Measurements from ENCODE around the gene UBE2R2.
"Not testable (repeated sequence)": the region's sequence is repeated elsewhere in the genome, so short reads cannot be mapped to it uniquely, and the experiment has no call there.

The UBE2R2 gene, protein sequence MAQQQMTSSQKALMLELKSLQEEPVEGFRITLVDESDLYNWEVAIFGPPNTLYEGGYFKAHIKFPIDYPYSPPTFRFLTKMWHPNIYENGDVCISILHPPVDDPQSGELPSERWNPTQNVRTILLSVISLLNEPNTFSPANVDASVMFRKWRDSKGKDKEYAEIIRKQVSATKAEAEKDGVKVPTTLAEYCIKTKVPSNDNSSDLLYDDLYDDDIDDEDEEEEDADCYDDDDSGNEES

DNA sequence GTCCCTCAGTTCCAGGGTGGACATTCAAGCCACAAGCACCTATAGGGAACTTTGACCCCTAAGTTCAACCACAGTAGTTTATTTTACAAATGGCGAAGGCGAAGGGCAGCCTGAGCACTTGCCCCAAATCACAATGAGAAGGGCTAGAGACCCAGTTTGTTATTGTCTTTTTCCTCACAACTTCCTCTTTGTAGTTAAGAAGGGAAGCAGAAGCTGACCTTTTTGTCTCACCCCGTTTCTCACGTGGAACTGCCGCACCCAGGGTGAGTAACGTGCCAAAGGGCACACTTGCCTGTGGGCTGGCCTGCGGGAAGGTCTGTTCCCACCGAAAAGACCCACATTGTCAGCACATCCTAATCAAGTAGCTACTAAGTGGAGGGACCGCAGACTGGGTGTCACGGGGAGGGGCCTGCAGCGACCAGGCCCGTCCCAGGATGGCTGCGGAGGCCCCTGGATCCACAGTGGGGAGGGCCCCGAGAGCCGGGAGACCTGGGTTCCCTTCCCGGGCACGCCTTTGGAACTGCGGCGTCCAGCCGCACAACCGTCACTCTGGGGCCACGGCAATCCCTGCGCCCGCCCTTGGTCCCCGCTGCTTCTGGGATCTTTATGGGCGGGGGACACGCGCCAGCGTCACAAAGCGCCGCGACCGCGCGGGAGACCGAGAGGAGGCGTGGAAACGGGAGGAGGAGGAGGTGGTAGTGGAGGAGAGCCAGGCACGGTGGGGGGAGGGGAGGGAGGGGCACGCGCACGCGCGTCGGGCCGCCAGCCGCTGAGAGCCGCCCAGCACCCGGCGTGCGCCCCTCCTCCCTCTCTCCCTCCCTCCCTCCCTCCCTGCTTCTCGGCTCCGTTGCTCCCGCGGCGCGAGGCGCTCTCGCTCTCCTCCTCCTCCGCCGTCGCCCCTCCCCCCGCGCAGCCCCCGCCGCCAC, at the start of gene UBE2R2:
UBE2R2 (plus strand) TSS at position 834 of the 926 bp plus-strand sequence. CDS start 598 bp downstream, outside the sequence.
- DNase-seq: peak; percentile 46 to 97 (median 92)

DNA sequence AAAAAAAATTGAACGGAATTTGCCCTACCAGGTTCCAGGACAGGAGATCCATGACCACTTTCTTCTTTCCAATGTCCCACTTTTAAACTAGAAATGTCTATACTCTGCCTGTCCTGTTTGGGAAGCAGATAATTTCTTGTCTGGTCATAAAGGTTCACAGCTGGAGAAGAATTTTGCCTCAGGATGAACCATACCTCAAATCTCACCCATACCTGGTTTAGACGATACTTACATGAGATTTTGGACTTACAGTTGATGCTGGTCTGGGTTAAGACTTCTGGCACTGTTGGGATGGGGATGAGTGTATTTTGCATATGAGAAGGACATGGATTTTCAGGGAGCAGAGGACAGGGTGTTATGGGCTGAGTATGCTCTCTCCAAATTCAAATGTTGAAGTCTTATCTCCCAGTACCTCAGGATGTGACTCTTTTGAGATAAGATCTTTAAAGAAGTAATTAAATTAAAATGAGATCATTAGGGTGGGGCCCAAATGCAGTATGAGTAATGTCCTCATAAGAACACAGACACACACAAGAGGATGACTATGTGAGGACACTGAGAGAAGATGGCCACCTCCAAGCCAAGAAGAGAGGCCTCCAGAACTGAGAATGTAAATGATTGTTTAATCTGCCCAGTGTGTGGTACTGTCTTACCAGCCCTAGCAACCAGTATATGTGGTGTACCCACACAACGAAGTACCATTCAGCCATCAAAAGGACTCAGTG, 46.6 kb upstream of the UBE2R2 start:
- not testable (repeated sequence) for DNase-seq

DNA sequence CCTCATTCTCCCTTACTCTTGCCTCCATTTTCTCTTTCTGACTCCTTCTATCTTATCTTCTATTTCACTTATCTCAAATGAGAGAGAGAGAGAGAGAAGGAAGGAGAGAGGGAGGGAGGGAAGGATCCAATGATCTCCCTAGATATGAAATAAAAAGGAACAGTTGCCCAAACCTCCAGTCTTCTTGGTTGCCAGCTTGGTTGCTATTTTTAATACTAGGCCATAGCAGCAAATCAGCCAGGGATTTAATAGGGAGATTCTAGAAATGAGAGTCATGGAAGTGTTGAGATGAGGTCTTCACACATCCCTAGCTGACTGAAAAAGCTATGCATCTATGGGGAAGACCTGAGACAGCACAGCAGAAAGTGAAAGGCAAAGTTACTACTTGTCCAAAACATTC, 43.8 kb upstream of the UBE2R2 start:
- not testable (repeated sequence) for DNase-seq

DNA sequence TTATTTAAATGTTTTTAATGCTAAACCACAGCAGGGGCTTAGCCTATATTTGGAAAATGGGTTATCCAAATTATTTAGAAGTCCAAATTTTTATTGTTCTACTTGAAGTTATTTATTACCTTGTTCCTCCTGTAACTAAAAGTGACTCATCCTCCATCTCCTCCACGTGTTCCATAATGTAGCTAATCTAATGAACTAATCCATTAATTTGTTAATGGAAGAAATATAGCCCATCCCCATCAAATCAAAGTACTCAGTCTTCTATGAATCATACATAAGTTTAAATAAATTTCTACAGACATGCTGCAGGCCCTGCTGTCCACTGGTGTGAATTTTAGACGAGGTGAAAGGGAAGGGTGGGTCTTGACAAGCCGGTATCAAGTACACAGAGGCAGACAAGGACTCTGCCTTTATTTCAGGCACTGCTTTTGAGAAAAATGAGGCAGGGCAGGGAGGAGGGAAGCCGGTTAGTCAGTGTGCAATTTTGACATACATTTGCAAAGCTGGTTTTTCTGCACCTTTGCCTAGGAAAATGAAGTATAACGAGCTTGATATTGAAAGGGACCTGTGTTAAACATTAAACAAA, 42.8 kb upstream of the UBE2R2 start:
- DNase-seq: not testable (repeated sequence)

DNA sequence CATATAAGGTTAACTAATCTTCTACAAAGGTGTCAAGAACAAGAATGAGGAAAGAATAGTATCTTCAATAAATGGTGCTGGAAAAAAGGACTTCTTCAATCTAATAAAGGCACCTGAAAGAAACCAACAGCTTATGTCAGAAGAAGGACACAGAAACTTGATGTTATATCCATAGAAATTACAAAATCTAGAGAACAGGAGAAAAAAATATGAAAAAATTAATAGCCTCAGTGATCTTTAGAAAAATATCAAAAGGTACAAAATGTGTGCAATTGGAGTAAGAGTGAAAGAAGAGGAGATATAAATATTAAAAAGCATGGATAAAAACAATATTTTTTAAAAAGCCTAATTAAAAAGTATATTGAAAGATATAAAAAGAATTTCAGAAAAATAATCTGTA, 40.4 kb upstream of the UBE2R2 start:
- no peak for DNase-seq

DNA sequence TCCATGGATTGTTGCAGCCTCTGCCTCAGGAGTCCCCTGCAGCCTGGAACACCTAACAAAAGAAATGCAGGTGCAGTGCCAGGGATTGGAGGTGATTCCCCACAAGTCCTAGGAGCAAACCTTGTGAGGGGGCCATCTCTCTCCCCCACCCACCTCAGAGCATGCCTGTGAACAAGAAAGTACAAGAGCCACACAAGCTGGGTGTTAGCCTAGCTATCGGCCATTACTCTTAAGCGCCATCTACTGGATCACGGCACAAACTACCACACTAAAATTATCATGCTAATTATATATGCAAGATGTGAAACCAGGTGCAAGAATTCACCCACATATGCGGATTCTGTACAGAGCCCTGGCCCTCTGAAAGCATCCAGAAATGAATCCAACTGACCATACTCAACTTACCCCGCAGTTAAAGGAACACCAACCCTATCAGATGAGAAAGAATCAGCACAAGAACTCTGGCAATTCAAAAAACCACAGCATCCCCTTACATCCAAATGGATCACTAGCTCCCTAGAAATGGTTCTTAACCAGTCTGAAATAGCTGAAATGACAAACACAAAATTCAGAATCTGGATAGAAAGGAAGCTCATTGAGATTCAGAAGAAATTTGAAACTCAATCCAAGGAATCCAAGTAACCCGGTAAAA, 38.1 kb upstream of the UBE2R2 start:
- DNase-seq: peak in 35 of 58 donors; percentile 1 to 63 (median 12)

DNA sequence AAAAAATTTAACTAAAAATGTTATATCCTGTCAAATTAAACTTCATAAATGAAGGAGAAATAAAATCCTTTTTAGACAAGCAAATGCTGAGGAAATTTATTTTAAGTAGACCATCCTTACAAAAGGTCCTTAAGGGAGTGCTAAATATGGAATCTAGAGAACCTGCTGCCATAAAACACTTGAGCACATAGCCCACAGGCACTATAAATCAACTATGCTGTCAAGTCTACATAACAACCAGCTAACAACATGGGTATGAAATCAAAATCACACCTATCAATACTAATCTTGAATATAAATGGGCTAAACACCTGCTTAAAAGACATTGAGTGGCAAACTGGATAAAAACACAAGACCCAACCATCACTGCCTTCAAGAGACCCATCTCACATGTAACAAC, 36.7 kb upstream of the UBE2R2 start:
- no peak for DNase-seq

DNA sequence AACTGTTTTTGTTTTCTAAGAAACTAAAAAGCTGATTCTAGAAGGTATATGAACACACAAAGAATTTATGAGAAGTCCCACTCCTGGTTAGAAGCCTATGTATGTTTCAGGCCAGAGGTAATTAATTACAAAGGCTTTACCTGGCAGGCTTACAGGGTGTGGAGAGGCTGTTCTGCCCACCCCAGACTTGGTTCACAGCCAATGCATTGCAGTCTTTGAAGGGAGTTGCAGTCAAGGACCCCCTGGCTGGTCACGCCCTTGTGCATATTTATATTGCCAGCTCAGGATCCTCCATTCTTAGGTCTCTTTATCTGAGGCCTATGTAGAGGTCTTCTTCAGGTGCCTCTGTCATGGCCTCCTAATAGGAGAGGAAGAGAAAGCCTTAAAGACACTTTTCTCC, 35.2 kb upstream of the UBE2R2 start:
- no peak for DNase-seq

DNA sequence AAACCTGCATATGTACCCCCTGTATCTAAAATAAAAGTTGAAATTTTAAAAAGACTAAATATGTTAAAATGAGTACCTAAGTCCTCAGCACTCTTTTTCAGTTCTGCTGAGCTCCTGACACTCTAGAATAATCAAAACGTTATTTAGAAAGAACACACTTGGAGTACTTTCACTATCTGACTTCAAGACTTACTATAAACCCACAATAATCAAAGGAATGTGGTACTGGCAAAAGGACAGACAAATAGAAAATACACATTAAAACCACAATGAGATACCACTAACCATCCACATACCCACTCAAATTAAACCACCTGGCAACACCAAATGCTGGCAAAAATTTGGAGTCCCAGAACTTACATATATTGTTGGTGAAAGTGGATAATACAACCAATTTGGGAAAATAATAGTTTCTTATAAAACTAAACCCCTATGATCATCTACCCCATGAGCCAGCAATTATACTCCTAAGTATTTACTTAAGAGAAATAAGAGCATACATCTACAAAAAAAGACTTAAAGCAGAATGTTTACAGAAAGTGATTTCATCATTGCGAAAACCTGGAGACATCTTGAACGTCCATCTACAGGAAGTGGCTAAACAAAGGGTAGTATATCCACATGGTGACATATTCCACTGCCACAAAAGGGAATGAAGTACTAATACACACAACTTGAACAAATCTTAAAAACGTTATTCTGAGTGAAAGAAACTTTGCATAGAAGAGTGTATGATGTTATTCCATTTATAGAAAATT, 34.4 kb upstream of the UBE2R2 start:
- DNase-seq: no peak

DNA sequence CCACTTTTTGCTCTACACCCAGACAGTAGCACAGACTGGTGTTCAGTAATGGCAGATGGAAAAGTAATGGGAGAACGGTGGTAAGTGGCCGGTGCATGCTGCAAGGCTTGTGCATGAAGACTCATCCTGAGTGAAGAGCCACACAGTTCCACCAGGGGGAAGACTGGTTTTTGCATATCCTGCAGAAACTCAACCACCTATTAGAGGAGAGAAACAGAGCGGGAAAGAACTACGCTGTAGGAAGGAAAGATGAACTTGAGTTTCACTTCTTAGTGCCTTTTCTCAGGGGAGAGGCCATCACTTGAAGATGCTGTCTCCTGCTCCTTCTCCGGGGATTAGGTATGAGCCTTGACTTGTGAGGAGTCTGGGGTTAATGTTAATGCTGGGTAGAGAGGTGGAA, 31.0 kb upstream of the UBE2R2 start:
- DNase-seq: no peak

DNA sequence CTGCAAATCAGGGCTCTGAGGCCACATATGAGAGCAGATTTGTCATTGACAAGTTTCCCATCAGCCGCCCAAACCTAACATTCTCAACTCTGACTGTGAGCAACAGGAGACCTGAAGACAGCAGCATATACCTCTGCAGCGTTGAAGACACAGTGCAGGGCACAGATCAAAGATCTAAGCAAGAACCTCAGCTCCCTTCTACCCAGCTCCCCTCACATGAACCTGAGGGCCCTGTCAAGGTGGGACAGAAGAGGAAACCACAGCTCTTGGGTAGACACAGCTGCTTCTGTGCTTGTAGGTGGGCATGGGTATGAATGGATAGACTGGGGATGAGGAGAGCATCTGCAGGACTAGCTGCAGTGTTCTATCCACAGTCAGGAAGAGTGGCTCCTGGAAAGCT, 30.3 kb upstream of the UBE2R2 start:
- no peak for DNase-seq

DNA sequence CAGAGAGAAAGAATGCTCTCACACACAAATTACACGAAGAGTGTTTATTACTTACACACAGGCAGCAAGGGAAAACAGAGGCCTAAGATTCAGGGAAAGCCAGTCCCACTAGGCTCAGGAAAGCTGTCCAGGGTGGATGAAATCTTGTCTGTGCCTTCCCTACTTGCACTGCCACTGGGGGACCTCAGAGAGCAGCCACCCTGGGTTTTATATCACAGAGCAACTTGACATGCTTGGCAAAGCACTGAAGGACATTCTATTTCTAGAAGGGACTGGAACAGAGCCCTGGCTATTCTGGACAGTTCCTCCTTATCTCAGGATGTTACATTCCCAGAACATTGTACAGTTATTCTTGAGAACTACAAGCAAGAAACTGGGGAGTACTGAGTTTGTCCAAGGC, 29.1 kb upstream of the UBE2R2 start:
- peak in 1 of 58 donors; percentile 9 for DNase-seq

DNA sequence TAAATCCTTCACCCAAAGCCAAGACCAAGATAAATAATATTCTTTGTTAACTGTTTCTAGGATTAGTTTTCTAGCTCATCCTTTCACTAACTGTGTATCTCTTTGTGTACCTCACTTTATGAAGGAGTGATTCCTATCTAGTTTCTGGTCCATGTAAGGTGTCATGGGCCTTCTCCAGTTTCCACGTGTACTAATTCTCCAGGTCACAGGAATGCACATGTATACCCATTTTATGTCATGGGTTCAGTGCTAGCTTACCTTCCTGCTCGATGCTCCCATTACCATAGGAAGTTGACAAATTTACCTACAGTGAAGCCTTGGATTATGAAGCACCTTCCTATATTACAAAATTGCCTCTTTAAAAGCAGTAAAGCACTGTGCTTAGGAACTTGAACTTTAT, 27.5 kb upstream of the UBE2R2 start:
- DNase-seq: not testable (repeated sequence)

DNA sequence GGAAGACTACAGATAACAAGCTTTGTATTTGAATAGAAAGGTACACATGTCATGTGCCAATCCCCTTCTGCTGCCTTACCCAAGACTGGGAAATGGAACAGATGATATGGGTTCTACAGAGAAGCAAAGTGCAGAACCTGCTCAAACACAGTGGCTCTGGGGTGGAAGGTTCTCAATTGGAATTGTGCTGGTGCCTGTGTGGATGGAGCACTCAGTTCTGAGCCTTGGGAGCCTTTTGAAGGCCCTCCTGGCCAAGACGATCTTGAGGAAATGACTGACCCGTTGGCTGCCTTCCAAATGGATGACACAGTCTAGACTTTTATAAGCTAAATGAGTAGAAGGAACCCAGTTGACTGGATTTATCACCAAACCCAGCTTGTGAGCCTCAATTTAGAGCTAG, 25.8 kb upstream of the UBE2R2 start:
- no peak for DNase-seq

DNA sequence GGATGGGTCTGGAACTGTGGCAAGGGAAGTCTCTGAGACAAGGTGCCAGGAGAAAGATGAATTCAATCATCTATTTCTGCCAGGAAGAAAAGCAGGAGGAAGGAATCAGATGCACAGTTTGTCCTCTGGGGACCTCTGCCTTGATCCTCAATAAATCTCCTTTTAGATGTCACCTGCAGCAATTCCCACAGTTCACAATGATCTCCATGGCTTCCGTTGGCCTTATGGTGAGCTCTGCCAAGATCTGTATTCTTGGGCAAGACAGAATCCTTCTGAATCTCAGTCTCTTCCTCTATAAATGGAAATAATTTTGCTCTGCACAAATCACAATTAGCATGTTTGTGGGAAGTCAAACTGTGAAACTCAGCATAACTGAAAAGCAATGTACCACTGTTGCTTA, 23.5 kb upstream of the UBE2R2 start:
- DNase-seq: not testable (repeated sequence)

DNA sequence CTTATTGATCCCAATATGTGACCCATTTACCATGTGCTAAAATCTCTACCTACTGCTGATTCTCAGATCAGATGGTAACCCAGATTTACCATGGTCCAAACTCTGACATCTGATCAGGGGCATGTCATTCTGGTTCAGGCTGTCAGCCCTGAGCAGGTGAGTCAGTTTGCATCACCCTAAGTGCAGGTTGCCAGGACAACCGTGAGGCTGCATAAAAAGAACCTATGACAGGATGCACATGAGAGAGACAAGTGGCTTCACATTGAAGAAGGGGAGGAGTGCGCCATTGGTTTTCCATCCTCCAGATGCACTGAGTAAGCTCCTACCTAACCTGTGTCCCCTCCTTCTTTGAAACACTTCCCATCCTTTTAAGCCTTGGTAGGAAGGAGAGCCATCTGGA, 22.4 kb upstream of the UBE2R2 start:
- DNase-seq: peak in 1 of 58 donors; percentile 14

DNA sequence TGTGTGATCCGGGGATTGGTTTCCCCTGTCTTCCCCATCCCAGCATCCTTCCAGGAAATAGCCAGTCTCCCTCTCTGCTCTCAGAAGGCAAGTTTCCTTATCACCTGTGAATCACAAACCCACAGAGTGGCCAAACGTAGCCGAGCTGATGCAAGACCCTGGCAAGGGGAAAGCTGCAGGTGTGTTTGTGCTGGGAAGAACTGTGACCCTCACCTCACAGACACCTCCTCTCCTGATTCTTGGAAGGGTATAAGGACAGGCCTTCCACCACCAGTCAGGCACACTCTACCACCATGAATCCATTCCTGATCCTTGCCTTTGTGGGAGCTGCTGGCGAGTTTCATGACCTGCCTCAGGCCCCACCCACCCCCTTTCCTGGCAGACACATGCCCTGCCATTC, 21.7 kb upstream of the UBE2R2 start, which contains the start of gene PRSS3:
PRSS3 (plus strand) TSS at position 281 of the 400 bp plus-strand sequence; CDS start at position 294, 13 bp downstream.
- DNase-seq: no peak

DNA sequence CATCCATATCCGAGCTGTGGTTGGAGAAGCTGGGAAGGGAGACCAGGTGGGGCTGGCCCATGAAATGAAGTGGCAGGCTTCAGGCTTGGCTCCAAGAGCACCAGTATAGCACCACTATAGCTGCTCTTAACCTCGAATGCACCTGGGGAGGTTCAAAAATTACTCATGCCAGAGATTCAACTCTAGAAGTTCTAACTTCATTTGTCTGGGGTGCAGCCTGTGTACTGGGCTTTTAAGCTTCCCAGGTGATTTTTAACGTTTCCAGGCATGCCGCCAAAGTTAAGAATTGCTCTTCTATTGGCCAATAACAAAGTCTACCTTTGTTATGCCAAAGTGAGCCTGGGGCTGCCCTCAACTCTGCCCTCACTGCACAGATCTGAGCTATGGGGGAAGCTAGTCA, 21.1 kb upstream of the UBE2R2 start:
- no peak for DNase-seq

DNA sequence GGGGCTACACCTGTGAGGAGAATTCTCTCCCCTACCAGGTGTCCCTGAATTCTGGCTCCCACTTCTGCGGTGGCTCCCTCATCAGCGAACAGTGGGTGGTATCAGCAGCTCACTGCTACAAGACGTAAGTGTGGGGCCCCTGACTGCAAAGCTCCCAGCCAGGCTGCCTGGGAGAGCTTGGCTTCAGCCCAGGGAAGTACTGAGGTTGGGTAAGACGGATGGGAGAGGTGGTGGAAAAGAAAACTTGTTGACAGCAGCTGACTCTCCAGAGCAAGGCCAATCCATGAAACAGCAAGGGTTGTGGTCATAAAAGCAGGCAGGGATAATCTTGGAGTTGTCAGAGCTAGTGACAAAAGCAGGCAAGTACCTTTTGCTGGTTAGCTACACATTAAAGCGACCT, 20.3 kb upstream of the UBE2R2 start:
- DNase-seq: not testable (repeated sequence)

DNA sequence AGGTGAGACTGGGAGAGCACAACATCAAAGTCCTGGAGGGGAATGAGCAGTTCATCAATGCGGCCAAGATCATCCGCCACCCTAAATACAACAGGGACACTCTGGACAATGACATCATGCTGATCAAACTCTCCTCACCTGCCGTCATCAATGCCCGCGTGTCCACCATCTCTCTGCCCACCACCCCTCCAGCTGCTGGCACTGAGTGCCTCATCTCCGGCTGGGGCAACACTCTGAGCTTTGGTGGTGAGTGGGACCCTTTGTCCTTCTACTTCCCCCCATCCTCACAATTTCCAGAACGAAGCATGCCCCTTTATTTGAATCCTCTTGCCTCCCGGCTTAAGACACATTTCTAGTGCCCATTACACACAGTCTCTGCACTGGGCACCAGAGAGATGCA, 19.1 kb upstream of the UBE2R2 start:
- DNase-seq: no peak

All from anterior cingulate cortex (tissue), 58 donors.